ENCODE data around the gene SPINK9. TPM values are rescaled to one million over a fixed set of nuclear protein-coding genes. Genes with fewer than 3 reads are reported as not detected.

SPINK9 gene
- total RNA-seq, 1 donor from 2014 or later = not detected

DNA sequence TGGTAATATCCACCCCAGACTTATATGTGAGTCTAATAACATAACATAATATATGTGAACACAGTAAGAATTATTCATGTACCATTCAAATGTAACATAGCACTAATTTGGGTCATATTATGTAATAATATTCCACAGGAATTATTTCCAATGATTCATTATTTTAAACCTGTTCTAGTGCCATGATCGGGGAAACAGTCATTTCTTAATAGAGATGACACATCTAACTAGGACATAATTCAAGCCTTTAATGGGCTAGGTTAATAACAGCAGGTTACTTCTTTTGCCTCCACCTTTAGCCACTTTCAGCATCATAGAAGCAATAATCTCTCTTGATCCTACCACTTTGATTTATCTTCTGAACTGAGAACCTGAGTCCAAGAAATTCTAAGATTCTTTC, 12.3 kb downstream of the SPINK9 start:
- Mint-ChIP-seq H3K4me1 (peaks cover 6% of the 10 kb centered on the region), H3K27me3 (ENCODE audit: low read depth) (no peaks in the 10 kb centered on the region), H3K9me3 (peaks cover 3% of the 10 kb centered on the region), H3K36me3 (no peaks in the 10 kb centered on the region), H3K4me3 (no peak overlapping the region), H3K27ac (no peak overlapping the region)
- TF ChIP-seq, protein P1, sequence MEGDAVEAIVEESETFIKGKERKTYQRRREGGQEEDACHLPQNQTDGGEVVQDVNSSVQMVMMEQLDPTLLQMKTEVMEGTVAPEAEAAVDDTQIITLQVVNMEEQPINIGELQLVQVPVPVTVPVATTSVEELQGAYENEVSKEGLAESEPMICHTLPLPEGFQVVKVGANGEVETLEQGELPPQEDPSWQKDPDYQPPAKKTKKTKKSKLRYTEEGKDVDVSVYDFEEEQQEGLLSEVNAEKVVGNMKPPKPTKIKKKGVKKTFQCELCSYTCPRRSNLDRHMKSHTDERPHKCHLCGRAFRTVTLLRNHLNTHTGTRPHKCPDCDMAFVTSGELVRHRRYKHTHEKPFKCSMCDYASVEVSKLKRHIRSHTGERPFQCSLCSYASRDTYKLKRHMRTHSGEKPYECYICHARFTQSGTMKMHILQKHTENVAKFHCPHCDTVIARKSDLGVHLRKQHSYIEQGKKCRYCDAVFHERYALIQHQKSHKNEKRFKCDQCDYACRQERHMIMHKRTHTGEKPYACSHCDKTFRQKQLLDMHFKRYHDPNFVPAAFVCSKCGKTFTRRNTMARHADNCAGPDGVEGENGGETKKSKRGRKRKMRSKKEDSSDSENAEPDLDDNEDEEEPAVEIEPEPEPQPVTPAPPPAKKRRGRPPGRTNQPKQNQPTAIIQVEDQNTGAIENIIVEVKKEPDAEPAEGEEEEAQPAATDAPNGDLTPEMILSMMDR (IDR thresholded peaks at IDR 0.05; ENCODE audit: unreplicated experiment) = no peak
- no peak for DNase-seq (ENCODE audit: low spot score in 2 of 2, unreplicated experiment in 2 of 2)

DNA sequence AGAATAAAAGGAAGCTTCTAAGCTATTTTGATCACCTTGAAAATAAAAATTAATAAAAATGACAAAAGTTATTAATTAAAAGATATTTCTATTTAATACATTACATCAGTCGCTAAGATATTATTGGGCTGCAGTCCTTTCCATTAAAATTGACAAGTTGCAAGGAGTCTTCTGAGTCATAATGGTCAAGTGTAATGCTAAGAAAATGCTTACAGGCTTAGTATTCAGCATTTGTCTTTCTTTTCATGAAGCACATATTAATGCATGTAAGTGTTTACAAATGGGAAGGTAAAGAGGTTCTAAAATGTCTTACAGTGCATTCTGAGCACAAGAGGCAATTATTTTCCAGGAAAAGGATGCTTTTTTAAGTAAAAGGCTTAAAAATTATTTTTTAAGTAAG, 17.3 kb downstream of the SPINK9 start:
- Mint-ChIP-seq H3K36me3 (no peaks in the 10 kb centered on the region), H3K4me3 (no peak overlapping the region), H3K27ac (no peak overlapping the region)

DNA sequence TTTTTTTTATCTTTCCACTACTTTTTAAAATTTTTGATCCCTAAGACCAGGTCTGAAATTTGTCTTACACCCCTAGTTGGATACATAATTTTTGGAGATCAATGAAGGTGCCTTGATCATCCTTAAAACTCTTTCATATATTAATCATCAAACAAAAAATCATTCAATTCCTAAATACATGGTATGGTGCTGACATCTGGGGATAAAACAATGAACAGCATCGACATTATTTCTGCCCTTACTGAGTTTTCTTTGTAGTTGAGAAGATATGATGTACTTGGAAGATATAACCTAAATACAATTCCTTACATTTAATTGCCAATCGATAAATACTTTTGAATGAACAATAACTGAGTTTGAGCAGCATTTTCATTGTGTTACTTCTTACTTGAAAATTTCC, 18.3 kb downstream of the SPINK9 start:
- H3K27me3 Mint-ChIP-seq (ENCODE audit: low read depth) = peaks cover 2% of the 10 kb centered on the region
- peaks cover 3% of the 10 kb centered on the region for H3K9me3 Mint-ChIP-seq
- TF ChIP-seq, protein P1 (IDR thresholded peaks at IDR 0.05; ENCODE audit: unreplicated experiment) = no peak
- no peak overlapping the region for H3K4me3 Mint-ChIP-seq
- H3K36me3 Mint-ChIP-seq = no peaks in the 10 kb centered on the region
- H3K27ac Mint-ChIP-seq = no peak overlapping the region
- no peaks in the 10 kb centered on the region for H3K4me1 Mint-ChIP-seq
- DNase-seq (ENCODE audit: low spot score in 2 of 2, unreplicated experiment in 2 of 2) = no peak

More for the DNA sequence above, 17.3 kb downstream of the SPINK9 start:
- Mint-ChIP-seq H3K9me3 (peaks cover 3% of the 10 kb centered on the region), H3K27me3 (ENCODE audit: low read depth) (peaks cover 2% of the 10 kb centered on the region), H3K4me1 (no peaks in the 10 kb centered on the region)
- TF ChIP-seq, protein P1 (IDR thresholded peaks at IDR 0.05; ENCODE audit: unreplicated experiment) = no peak
- DNase-seq (ENCODE audit: low spot score in 2 of 2, unreplicated experiment in 2 of 2) = no peak

DNA sequence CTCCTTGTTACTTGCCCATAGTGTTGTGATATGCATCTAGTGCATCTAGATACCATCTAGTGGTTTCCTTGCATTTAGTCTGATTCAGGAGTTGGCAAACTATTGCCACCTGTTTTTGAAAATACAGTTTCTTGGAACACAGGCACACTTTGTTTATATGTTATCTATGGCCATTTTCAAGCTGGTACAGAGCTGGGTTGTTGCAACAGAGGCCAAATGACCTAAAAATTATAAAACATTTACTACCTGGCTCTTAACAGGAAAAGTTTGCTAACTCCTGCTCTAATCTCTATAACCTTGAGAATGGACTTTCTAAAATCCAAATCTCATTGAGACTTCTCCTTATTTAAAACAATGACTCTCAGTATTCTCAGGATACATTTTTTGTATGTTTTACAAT, 29.0 kb downstream of the SPINK9 start:
- Mint-ChIP-seq H3K9me3 (peaks cover 18% of the 10 kb centered on the region), H3K27me3 (ENCODE audit: low read depth) (peaks cover 4% of the 10 kb centered on the region), H3K27ac (no peak overlapping the region), H3K4me3 (no peak overlapping the region), H3K36me3 (peaks cover 3% of the 10 kb centered on the region), H3K4me1 (no peaks in the 10 kb centered on the region)
- no peak for DNase-seq (ENCODE audit: low spot score in 2 of 2, unreplicated experiment in 2 of 2)
- TF ChIP-seq, protein P1 (IDR thresholded peaks at IDR 0.05; ENCODE audit: unreplicated experiment) = no peak

DNA sequence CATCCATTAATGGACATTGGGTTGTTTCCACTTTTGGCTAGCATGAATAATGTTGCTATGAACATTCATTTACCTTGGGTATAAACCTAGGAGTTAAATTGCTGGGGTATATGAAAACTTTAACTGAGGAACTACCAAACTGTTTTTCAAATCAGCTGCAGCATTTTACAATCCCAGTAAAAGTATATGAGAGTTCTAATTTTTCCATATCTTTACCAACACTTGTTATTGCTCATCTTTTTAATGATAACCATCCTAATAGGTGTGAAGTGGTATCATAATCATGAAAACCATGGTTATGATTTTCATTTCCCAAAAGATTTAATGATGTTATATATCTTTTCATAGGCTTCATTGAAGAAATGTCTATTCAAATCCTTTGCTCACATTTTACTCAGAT, 32.9 kb downstream of the SPINK9 start:
- H3K27me3 Mint-ChIP-seq (ENCODE audit: low read depth) = peaks cover 2% of the 10 kb centered on the region
- peaks cover 3% of the 10 kb centered on the region for H3K36me3 Mint-ChIP-seq
- H3K9me3 Mint-ChIP-seq = peaks cover 23% of the 10 kb centered on the region
- no peak overlapping the region for H3K27ac Mint-ChIP-seq
- H3K4me3 Mint-ChIP-seq = no peak overlapping the region
- TF ChIP-seq, protein P1 (IDR thresholded peaks at IDR 0.05; ENCODE audit: unreplicated experiment) = no peak
- DNase-seq (ENCODE audit: low spot score in 2 of 2, unreplicated experiment in 2 of 2) = no peak
- no peaks in the 10 kb centered on the region for H3K4me1 Mint-ChIP-seq

DNA sequence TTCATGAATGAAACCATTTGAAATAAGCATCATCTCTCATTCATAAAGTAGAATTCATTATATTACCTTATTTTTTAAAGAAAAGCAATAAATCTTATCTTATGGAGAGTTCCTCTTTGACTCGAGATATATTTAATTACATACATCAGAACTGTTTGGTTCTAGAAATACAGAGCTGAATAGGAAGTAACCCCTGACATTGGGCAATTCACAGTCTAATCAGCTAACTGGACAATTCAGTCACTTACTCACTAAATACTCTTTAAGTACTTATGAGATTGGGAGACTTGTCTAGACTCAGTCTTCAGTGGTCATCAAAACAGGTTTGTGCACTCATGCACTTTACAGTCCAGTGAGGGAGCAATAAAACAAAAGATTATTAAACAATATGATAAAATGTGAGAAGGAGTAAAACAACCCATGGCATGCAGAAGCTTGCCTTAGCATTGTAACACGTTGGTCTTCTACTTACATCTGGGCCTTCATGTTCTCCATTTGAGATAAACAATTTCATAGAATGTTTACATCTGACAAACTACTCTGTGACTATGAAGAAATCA, 36.9 kb downstream of the SPINK9 start:
- H3K4me1 Mint-ChIP-seq = peaks cover 7% of the 10 kb centered on the region
- TF ChIP-seq, protein P1 (IDR thresholded peaks at IDR 0.05; ENCODE audit: unreplicated experiment) = no peak
- H3K27ac Mint-ChIP-seq = no peak overlapping the region
- peaks cover 3% of the 10 kb centered on the region for H3K36me3 Mint-ChIP-seq
- H3K4me3 Mint-ChIP-seq = no peak overlapping the region
- no peak for DNase-seq (ENCODE audit: low spot score in 2 of 2, unreplicated experiment in 2 of 2)
- no peaks in the 10 kb centered on the region for H3K27me3 Mint-ChIP-seq (ENCODE audit: low read depth)
- H3K9me3 Mint-ChIP-seq = peaks cover 23% of the 10 kb centered on the region

Data from mesothelial cell of epicardium (in vitro differentiated cells).